ENCODE results near the gene WDR4. TPM values are rescaled to one million over a fixed set of nuclear protein-coding genes. Genes with fewer than 3 reads are reported as not detected.

WDR4 gene
- total RNA-seq, 1 donor from 2014 or later, result 15.7 TPM

GRCh38 chr21:42859891-42860230 is 19.5 kb downstream of the WDR4 start:
- Mint-ChIP-seq H3K36me3 (ENCODE audit: unreplicated experiment) (peaks cover 4% of the 10 kb centered on the region), H3K27ac (ENCODE audit: unreplicated experiment) (no peak overlapping the region), H3K4me1 (ENCODE audit: low read depth, unreplicated experiment) (peaks cover 28% of the 10 kb centered on the region), H3K9me3 (ENCODE audit: unreplicated experiment) (peaks cover 6% of the 10 kb centered on the region), H3K27me3 (ENCODE audit: unreplicated experiment) (peaks cover 7% of the 10 kb centered on the region), H3K4me3 (ENCODE audit: unreplicated experiment) (no peak overlapping the region)
- no peak for TF ChIP-seq CTCF (IDR thresholded peaks at IDR 0.05; ENCODE audit: partially characterized antibody, unreplicated experiment)
- DNase-seq, result no peak

- Mint-ChIP-seq H3K27me3 (ENCODE audit: unreplicated experiment) (peaks cover 7% of the 10 kb centered on the region), H3K36me3 (ENCODE audit: unreplicated experiment) (peaks cover 4% of the 10 kb centered on the region), H3K4me1 (ENCODE audit: low read depth, unreplicated experiment) (peaks cover 23% of the 10 kb centered on the region), H3K27ac (ENCODE audit: unreplicated experiment) (peak overlapping the region; percentile 80), H3K4me3 (ENCODE audit: unreplicated experiment) (no peak overlapping the region), H3K9me3 (ENCODE audit: unreplicated experiment) (peaks cover 8% of the 10 kb centered on the region)
- no peak for DNase-seq
- TF ChIP-seq CTCF (IDR thresholded peaks at IDR 0.05; ENCODE audit: partially characterized antibody, unreplicated experiment), result no peak
These were observed 20.1 kb downstream of the WDR4 start for GRCh38 chr21:42858957-42859890.

- Mint-ChIP-seq H3K27me3 (ENCODE audit: unreplicated experiment) (peaks cover 7% of the 10 kb centered on the region), H3K9me3 (ENCODE audit: unreplicated experiment) (peaks cover 8% of the 10 kb centered on the region), H3K36me3 (ENCODE audit: unreplicated experiment) (peaks cover 4% of the 10 kb centered on the region), H3K4me1 (ENCODE audit: low read depth, unreplicated experiment) (peaks cover 21% of the 10 kb centered on the region), H3K4me3 (ENCODE audit: unreplicated experiment) (peak overlapping the region; percentile 55), H3K27ac (ENCODE audit: unreplicated experiment) (peak overlapping the region; percentile 80)
- no peak for TF ChIP-seq CTCF (IDR thresholded peaks at IDR 0.05; ENCODE audit: partially characterized antibody, unreplicated experiment)
- DNase-seq, result no peak
These were observed 21.0 kb downstream of the WDR4 start for GRCh38 chr21:42858185-42858847.

GRCh38 chr21:42857216-42857615 is 22.1 kb downstream of the WDR4 start:
- Mint-ChIP-seq H3K27ac (ENCODE audit: unreplicated experiment) (peak overlapping the region; percentile 80), H3K27me3 (ENCODE audit: unreplicated experiment) (peaks cover 5% of the 10 kb centered on the region)
- TF ChIP-seq CTCF (IDR thresholded peaks at IDR 0.05; ENCODE audit: partially characterized antibody, unreplicated experiment), result no peak

GRCh38 chr21:42855937-42856335 is 23.4 kb downstream of the WDR4 start:
- TF ChIP-seq CTCF (IDR thresholded peaks at IDR 0.05; ENCODE audit: partially characterized antibody, unreplicated experiment), result no peak
- Mint-ChIP-seq H3K9me3 (ENCODE audit: unreplicated experiment) (peaks cover 8% of the 10 kb centered on the region), H3K36me3 (ENCODE audit: unreplicated experiment) (no peaks in the 10 kb centered on the region), H3K4me3 (ENCODE audit: unreplicated experiment) (no peak overlapping the region), H3K27ac (ENCODE audit: unreplicated experiment) (peak overlapping the region; percentile 38), H3K27me3 (ENCODE audit: unreplicated experiment) (peaks cover 5% of the 10 kb centered on the region), H3K4me1 (ENCODE audit: low read depth, unreplicated experiment) (peaks cover 24% of the 10 kb centered on the region)
- no peak for DNase-seq

More at GRCh38 chr21:42857216-42857615, 22.1 kb downstream of the WDR4 start:
- Mint-ChIP-seq H3K36me3 (ENCODE audit: unreplicated experiment) (no peaks in the 10 kb centered on the region), H3K9me3 (ENCODE audit: unreplicated experiment) (peaks cover 8% of the 10 kb centered on the region), H3K4me1 (ENCODE audit: low read depth, unreplicated experiment) (peaks cover 21% of the 10 kb centered on the region), H3K4me3 (ENCODE audit: unreplicated experiment) (peak overlapping the region; percentile 6)
- DNase-seq, result no peak
